Myocyte (in vitro differentiated cells): ENCODE results near the gene FANK1. TPM values are rescaled to one million over a fixed set of nuclear protein-coding genes. Genes with fewer than 3 reads are reported as not detected.
"Not testable (repeated sequence)": the region's sequence is repeated elsewhere in the genome, so short reads cannot be mapped to it uniquely, and the experiment has no call there.

Experiments used
- DNase-seq: peaks from one replicate; pipeline ENCODE4 v3.0.0-alpha.2; 2012; ENCODE audit warnings: low read depth
- total RNA-seq: library from RNA; depleted of rRNA; stranded (reverse); fragments of >200 nt; gene quantifications from 2 replicates; pipeline ENCODE4 v1.2.3, GENCODE V29; 2014

The FANK1 gene
- total RNA-seq, 1 donor from 2014 or later: 2.5 TPM

GRCh38 chr10:125926247-125926646, 29.9 kb downstream of the FANK1 start:
- no peak for DNase-seq

- DNase-seq: not testable (repeated sequence)
Observed at GRCh38 chr10:125927265-125927664, 30.9 kb downstream of the FANK1 start.

GRCh38 chr10:125928928-125929585, 32.7 kb downstream of the FANK1 start:
- peak; percentile 56 for DNase-seq

- no peak for DNase-seq
Observed at GRCh38 chr10:125929618-125930017, 33.3 kb downstream of the FANK1 start.

- DNase-seq: no peak
Observed at GRCh38 chr10:125933693-125934092, 37.3 kb downstream of the FANK1 start.

- DNase-seq: no peak
Observed at GRCh38 chr10:125936331-125936730, 40.0 kb downstream of the FANK1 start.

- no peak for DNase-seq
Observed at GRCh38 chr10:125940515-125940914, 44.2 kb downstream of the FANK1 start.

- no peak for DNase-seq
Observed at GRCh38 chr10:125951290-125951689, 54.9 kb downstream of the FANK1 start.

- DNase-seq: no peak
Observed at GRCh38 chr10:125953778-125954385, 57.5 kb downstream of the FANK1 start.

GRCh38 chr10:125955766-125956165, 59.4 kb downstream of the FANK1 start:
- no peak for DNase-seq

GRCh38 chr10:125961743-125962142, 65.4 kb downstream of the FANK1 start:
- no peak for DNase-seq

GRCh38 chr10:125962200-125962599, 65.8 kb downstream of the FANK1 start:
- no peak for DNase-seq

- no peak for DNase-seq
Observed at GRCh38 chr10:125964558-125964957, 68.2 kb downstream of the FANK1 start.

- DNase-seq: no peak
Observed at GRCh38 chr10:125967533-125967932, 71.2 kb downstream of the FANK1 start.

GRCh38 chr10:125970077-125970630, 73.8 kb downstream of the FANK1 start:
- DNase-seq: not testable (repeated sequence)

GRCh38 chr10:125976960-125977605, 80.7 kb downstream of the FANK1 start:
- no peak for DNase-seq

- DNase-seq: peak; percentile 93
Observed at GRCh38 chr10:125979976-125980375, 83.6 kb downstream of the FANK1 start.

GRCh38 chr10:125980521-125981035, 84.2 kb downstream of the FANK1 start:
- peak; percentile 50 for DNase-seq

GRCh38 chr10:125982260-125982948, 86.0 kb downstream of the FANK1 start:
- peak; percentile 89 for DNase-seq

GRCh38 chr10:125983161-125983560, 86.8 kb downstream of the FANK1 start:
- DNase-seq: no peak

- DNase-seq: no peak
Observed at GRCh38 chr10:125983656-125984055, 87.3 kb downstream of the FANK1 start.
